WTC11 (cell line): ENCODE results near the gene ZNF628. TPM values are rescaled to one million over a fixed set of nuclear protein-coding genes. Genes with fewer than 3 reads are reported as not detected.

Experiments
- ATAC-seq: fragments of 200-7000 bp; cut with Tn5 transposase; 2 replicates; pipeline ENCODE4 v1.10.0; 2021; ENCODE audit warnings: mild to moderate bottlenecking, moderate library complexity
- CTCF ChIA-PET: fragments of 300-600 bp; sonication (Branson Sonifier 250); formaldehyde crosslinking; loops from one replicate; lab custom pipeline; 2021; ENCODE audit warnings: antibody characterized with exemption; lab: Charles Lee
- POLR2A ChIA-PET: fragments of 350-600 bp; sonication (Branson Sonifier 250); formaldehyde crosslinking; loops from one replicate; lab custom pipeline; 2021; ENCODE audit warnings: antibody characterized with exemption; lab: Charles Lee
- DNase-seq: peaks from one replicate; pipeline ENCODE4 v3.0.0; 2021; ENCODE audit warnings: low spot score
- H3K27ac Mint-ChIP-seq: 2 replicates; pipeline ENCODE4 v1.8.0; 2021; ENCODE audit warnings: mixed read lengths
- H3K27me3 Mint-ChIP-seq: 2 replicates; pipeline ENCODE4 v1.8.0; 2021; ENCODE audit warnings: low read depth, mild to moderate bottlenecking, moderate library complexity, mixed read lengths
- H3K36me3 Mint-ChIP-seq: 2 replicates; pipeline ENCODE4 v1.8.0; 2021; ENCODE audit warnings: mixed read lengths
- H3K4me1 Mint-ChIP-seq: 2 replicates; pipeline ENCODE4 v1.8.0; 2022; ENCODE audit warnings: mixed read lengths
- H3K4me3 Mint-ChIP-seq: 2 replicates; pipeline ENCODE4 v1.8.0; 2021; ENCODE audit warnings: mild to moderate bottlenecking, moderate library complexity, mixed read lengths
- H3K9me3 Mint-ChIP-seq: 2 replicates; pipeline ENCODE4 v1.8.0; 2021; ENCODE audit warnings: mixed read lengths
- AR ChIP-seq: fragments of 250-450 bp; sonication (Bioruptor Pico); IDR thresholded peaks from 2 replicates; pipeline ENCODE4 v1.9.0; 2021; ENCODE audit warnings: mild to moderate bottlenecking
- ATF1 ChIP-seq: sonication (generic); formaldehyde crosslinking; IDR thresholded peaks from 2 replicates; pipeline ENCODE4 v1.8.1; 2023; ENCODE audit warnings: mild to moderate bottlenecking, moderate library complexity, missing genetic modification reagents
- CREB1 ChIP-seq: sonication (generic); formaldehyde crosslinking; IDR thresholded peaks from 2 replicates; pipeline ENCODE4 v1.8.0; 2023; ENCODE audit warnings: mild to moderate bottlenecking, missing genetic modification reagents
- EMX1 ChIP-seq: fragments of 250-450 bp; sonication (Bioruptor Pico); IDR thresholded peaks from 2 replicates; pipeline ENCODE4 v1.8.0; 2021; ENCODE audit warnings: mild to moderate bottlenecking
- GTF2I ChIP-seq: fragments of 250-450 bp; sonication (Bioruptor Pico); conservative IDR thresholded peaks from 2 replicates; pipeline ENCODE4 v1.4.0; 2021; ENCODE audit warnings: mild to moderate bottlenecking
- HMGA2 ChIP-seq: fragments of 250-450 bp; sonication (Bioruptor Pico); IDR thresholded peaks from 2 replicates; pipeline ENCODE4 v1.4.0; 2021; ENCODE audit warnings: mild to moderate bottlenecking, moderate library complexity
- KAT7 ChIP-seq: sonication (generic); formaldehyde crosslinking; IDR thresholded peaks from 2 replicates; pipeline ENCODE4 v1.8.1; 2023; ENCODE audit warnings: missing genetic modification reagents, mild to moderate bottlenecking, borderline replicate concordance
- NFYB ChIP-seq: sonication (generic); formaldehyde crosslinking; conservative IDR thresholded peaks from 2 replicates; pipeline ENCODE4 v1.8.0; 2022; ENCODE audit warnings: low read depth, missing genetic modification reagents
- NR1H2 ChIP-seq: sonication (generic); formaldehyde crosslinking; IDR thresholded peaks from 2 replicates; pipeline ENCODE4 v1.9.0; 2021; ENCODE audit warnings: mild to moderate bottlenecking, moderate library complexity, missing genetic modification reagents
- OVOL2 ChIP-seq: fragments of 250-450 bp; sonication (Bioruptor Pico); IDR thresholded peaks from 2 replicates; pipeline ENCODE4 v1.9.0; 2021; ENCODE audit warnings: mild to moderate bottlenecking, borderline replicate concordance
- PRDM15 ChIP-seq: sonication (generic); formaldehyde crosslinking; IDR thresholded peaks from 2 replicates; pipeline ENCODE4 v1.8.0; 2022; ENCODE audit warnings: missing genetic modification reagents
- SP1 ChIP-seq: sonication (generic); formaldehyde crosslinking; conservative IDR thresholded peaks from 2 replicates; pipeline ENCODE4 v1.8.1; 2022; ENCODE audit warnings: missing genetic modification reagents
- TCF7 ChIP-seq: sonication (generic); formaldehyde crosslinking; IDR thresholded peaks from 2 replicates; pipeline ENCODE4 v1.8.0; 2022; ENCODE audit warnings: mild to moderate bottlenecking, low read depth, missing genetic modification reagents, moderate library complexity
- TEAD1 ChIP-seq: sonication (generic); formaldehyde crosslinking; IDR thresholded peaks from 2 replicates; pipeline ENCODE4 v1.8.0; 2022; ENCODE audit warnings: mild to moderate bottlenecking, missing genetic modification reagents
- ZBTB21 ChIP-seq: sonication (generic); formaldehyde crosslinking; IDR thresholded peaks from 2 replicates; pipeline ENCODE4 v1.8.1; 2023; ENCODE audit warnings: mild to moderate bottlenecking, missing genetic modification reagents, borderline replicate concordance
- ZNF121 ChIP-seq: sonication (generic); formaldehyde crosslinking; IDR thresholded peaks from 2 replicates; pipeline ENCODE4 v1.8.0; 2023; ENCODE audit warnings: missing genetic modification reagents
- ZNF219 ChIP-seq: sonication (generic); formaldehyde crosslinking; IDR thresholded peaks from 2 replicates; pipeline ENCODE4 v1.8.0; 2023; ENCODE audit warnings: missing genetic modification reagents, mild to moderate bottlenecking, borderline replicate concordance
- ZNF532 ChIP-seq: fragments of 250-450 bp; sonication (Bioruptor Pico); IDR thresholded peaks from 2 replicates; pipeline ENCODE4 v1.9.0; 2021; ENCODE audit warnings: mild to moderate bottlenecking, borderline replicate concordance
- ZSCAN18 ChIP-seq: fragments of 250-450 bp; sonication (Bioruptor Pico); IDR thresholded peaks from 2 replicates; pipeline ENCODE4 v2.1.2; 2022; ENCODE audit warnings: mild to moderate bottlenecking, moderate library complexity
- total RNA-seq: library from RNA; stranded (reverse); gene quantifications from 3 replicates; pipeline ENCODE4 v1.2.3, GENCODE V29; 2021

ZNF628 gene
- total RNA-seq, 1 experiment from 2014 or later, result 23.6 TPM

- Mint-ChIP-seq H3K36me3 (no peaks in the 10 kb centered on the region), H3K4me3 (no peak overlapping the region), H3K4me1 (peaks cover 2% of the 10 kb centered on the region; the same call in 1 of the 2 replicates), H3K27me3 (peaks cover 12% of the 10 kb centered on the region), H3K27ac (no peak overlapping the region), H3K9me3 (no peaks in the 10 kb centered on the region)
- no peak for DNase-seq
- ATAC-seq, result no peak
- ChIA-PET POLR2A (no interaction called here), CTCF (interaction anchor here (0.8 to 13.5 kb wide), 4 partner anchors 11 to 40 kb away, joined by 3 to 96 read pairs (median 4); partner anchors contain the start of gene ISOC2)
- no peak for TF ChIP-seq EMX1 (CRISPR knock-in tag)
- no peak for TF ChIP-seq GTF2I (CRISPR knock-in tag)
- no peak for TF ChIP-seq NFYB (CRISPR knock-in tag)
- TF ChIP-seq ZNF121 (CRISPR knock-in tag), result no peak
These were observed 16.7 kb downstream of the ZNF628 start for GRCh38 chr19:55493052-55493644.

- Mint-ChIP-seq H3K4me3 (no peak overlapping the region), H3K9me3 (no peaks in the 10 kb centered on the region), H3K27ac (no peak overlapping the region), H3K36me3 (no peaks in the 10 kb centered on the region), H3K27me3 (peaks cover 18% of the 10 kb centered on the region), H3K4me1 (no peaks in the 10 kb centered on the region; the same call in 1 of the 2 replicates)
- ATAC-seq (no peak), DNase-seq (no peak)
- CTCF ChIA-PET, result interaction anchor here (0.8 to 13.5 kb wide), 4 partner anchors 9 to 32 kb away, joined by 3 to 96 read pairs (median 4); partner anchors contain the start of genes ISOC2 and NAT14
- no peak for TF ChIP-seq TEAD1
- no peak for TF ChIP-seq ATF1 (CRISPR knock-in tag)
- TF ChIP-seq KAT7 (CRISPR knock-in tag), result no peak
- no peak for TF ChIP-seq ZBTB21 (CRISPR knock-in tag)
- TF ChIP-seq HMGA2 (CRISPR knock-in tag), result no peak
- TF ChIP-seq ZSCAN18 (CRISPR knock-in tag), result no peak
- TF ChIP-seq SP1, result no peak
- TF ChIP-seq PRDM15 (CRISPR knock-in tag), result no peak
- no peak for TF ChIP-seq NR1H2 (CRISPR knock-in tag)
- no peak for TF ChIP-seq OVOL2 (CRISPR knock-in tag)
- no peak for TF ChIP-seq ZNF532 (CRISPR knock-in tag)
- TF ChIP-seq AR (CRISPR knock-in tag), result no peak
- no peak for TF ChIP-seq ZNF219 (CRISPR knock-in tag)
- TF ChIP-seq CREB1 (CRISPR knock-in tag), result no peak
- TF ChIP-seq TCF7, result no peak
- POLR2A ChIA-PET, result no interaction called here
These were observed 17.3 kb downstream of the ZNF628 start for GRCh38 chr19:55493645-55494171.
